Astrocyte of the spinal cord (primary cell): ENCODE data around the gene CDYL.

Experiments used
- DNase-seq: peaks from one replicate; pipeline ENCODE4 v3.0.0; 2011; ENCODE audit warnings: low read depth, low spot score
- H3K4me3 ChIP-seq: 2 replicates; pipeline ENCODE4 v1.5.1; 2011; ENCODE audit warnings: low read depth, mild to moderate bottlenecking, low read length, moderate library complexity
- CTCF ChIP-seq: IDR thresholded peaks from 2 replicates; pipeline ENCODE4 v1.5.1; 2012; ENCODE audit warnings: low read depth, mild to moderate bottlenecking, low read length, inconsistent platforms
- in situ Hi-C: cut with HindIII; loops from 2 replicates; pipeline ENCODE4 v1.10.0; 2017; ENCODE audit warnings: low sequenced_read_pairs

Gene CDYL

GRCh38 chr6:4943716-4944115 lies 167.5 kb downstream of the CDYL start:
- no peak for TF ChIP-seq CTCF
- in situ Hi-C loops: no loop called here
- no peak for DNase-seq
- H3K4me3 ChIP-seq: no peak overlapping the region

DNA sequence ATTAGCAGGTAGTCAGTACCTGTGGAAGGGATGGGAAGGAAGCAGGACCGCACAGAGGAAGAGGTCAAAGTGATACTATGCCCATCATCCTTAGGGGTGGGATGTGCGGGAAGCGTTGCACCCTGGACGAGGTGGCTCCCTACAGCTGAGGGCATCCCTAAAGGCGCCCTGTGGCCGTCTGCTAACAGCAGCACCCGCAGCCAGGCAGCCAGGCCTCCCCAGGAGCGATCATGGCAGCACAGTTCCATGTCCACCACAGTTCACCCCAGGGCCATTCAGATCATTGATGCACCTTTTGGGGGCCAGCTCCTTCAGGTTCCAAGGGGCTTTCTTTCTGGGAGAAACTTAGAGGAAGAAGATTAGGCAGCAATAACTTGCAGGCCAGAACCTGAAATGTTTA lies 168.1 kb downstream of the CDYL start:
- H3K4me3 ChIP-seq: no peak overlapping the region
- no peak for TF ChIP-seq CTCF
- no peak for DNase-seq
- in situ Hi-C loops: no loop called here

DNA sequence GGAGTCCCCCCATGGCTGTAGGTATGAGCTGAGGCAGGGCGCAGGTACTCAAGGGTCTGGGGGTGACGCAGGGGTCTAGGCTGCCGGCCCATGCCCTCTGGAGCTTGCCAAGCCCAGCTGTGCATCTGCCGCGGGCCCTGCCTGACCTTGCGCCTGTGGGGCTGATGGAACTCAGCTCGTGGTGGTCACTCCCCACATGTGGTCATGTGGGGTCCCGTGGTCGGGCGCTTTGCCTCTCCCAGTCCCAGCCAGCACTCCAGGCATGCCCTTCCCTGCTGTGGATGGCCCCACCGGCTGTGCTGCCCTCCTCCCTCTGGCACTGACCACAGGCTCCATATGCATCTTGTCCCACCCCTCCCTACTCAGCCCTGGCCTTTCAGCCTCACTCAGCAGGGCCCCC lies 170.3 kb downstream of the CDYL start:
- in situ Hi-C loops: no loop called here
- no peak for DNase-seq

GRCh38 chr6:4947716-4948115 lies 171.5 kb downstream of the CDYL start:
- in situ Hi-C loops: no loop called here
- no peak for DNase-seq

More for the DNA sequence above, 170.3 kb downstream of the CDYL start:
- TF ChIP-seq CTCF: no peak
- no peak overlapping the region for H3K4me3 ChIP-seq

DNA sequence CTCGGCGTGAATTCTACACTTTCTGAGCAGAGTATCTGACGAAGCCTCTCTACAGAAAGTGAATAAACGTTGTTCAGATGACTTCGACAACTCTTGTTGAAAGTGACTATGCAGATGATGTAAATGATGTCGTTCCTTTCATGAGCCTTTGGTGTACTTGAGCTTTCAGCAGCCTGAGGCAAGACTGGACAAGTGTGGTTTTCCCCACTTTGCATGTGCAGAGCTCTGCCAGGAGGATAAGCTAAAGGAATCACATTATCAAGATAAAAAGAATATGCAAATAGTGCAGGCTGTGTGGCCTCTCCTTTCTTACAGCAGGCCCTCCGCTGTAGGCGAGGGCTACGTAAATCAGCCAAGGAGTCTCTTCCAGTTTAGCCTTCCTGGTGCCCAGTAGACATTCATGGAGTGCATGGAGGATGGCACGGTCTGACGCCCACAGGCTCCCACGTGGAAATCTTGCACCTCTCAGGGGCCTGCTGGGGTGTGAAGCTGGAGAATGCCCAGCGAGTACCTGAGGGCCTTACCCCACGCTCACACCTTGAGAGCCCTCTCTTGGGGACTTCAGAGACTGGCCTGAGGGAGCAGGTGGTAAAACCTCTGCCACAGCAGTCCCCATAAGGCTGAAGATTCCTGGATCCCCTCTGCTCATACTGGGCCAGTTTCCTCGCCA lies 172.7 kb downstream of the CDYL start:
- in situ Hi-C loops: no loop called here

More at GRCh38 chr6:4947716-4948115, 171.5 kb downstream of the CDYL start:
- no peak for TF ChIP-seq CTCF
- no peak overlapping the region for H3K4me3 ChIP-seq

GRCh38 chr6:4950076-4950475 lies 173.9 kb downstream of the CDYL start:
- in situ Hi-C loops: no loop called here
- TF ChIP-seq CTCF: no peak
- no peak for DNase-seq

More for the DNA sequence above, 172.7 kb downstream of the CDYL start:
- TF ChIP-seq CTCF: no peak
- H3K4me3 ChIP-seq: no peak overlapping the region
- no peak for DNase-seq

More at GRCh38 chr6:4950076-4950475, 173.9 kb downstream of the CDYL start:
- H3K4me3 ChIP-seq: no peak overlapping the region
